NT2/D1 (cell line): Measurements from ENCODE around the gene NFIX.

Experiments used
- YY1 ChIP-seq: IDR thresholded peaks from 2 replicates; pipeline ENCODE4 v1.6.1; 2011; ENCODE audit not compliant: insufficient read length, insufficient read depth
- ZNF274 ChIP-seq: IDR thresholded peaks from 2 replicates; pipeline ENCODE4 v1.6.1; 2011; ENCODE audit warnings: mild to moderate bottlenecking, low read depth, low read length

GRCh38 chr19:13003081-13003480 is 7.8 kb downstream of the NFIX start:
- TF ChIP-seq ZNF274 (no peak), YY1 (no peak)
